Lower lobe of right lung (tissue), 2 donors: ENCODE results near the gene TP53. TPM values are rescaled to one million over a fixed set of nuclear protein-coding genes. Genes with fewer than 3 reads are reported as not detected.

Experiments used
- ATAC-seq, 2 donors: fragments of 200-7000 bp; cut with Tn5 transposase; one replicate each; pipeline ENCODE4 v1.9.1; 2020 to 2022; ENCODE audit warnings: mild to moderate bottlenecking in 2 of 2, moderate library complexity in 2 of 2
- DNase-seq: peaks from one replicate; pipeline ENCODE4 v3.0.0-alpha.2; 2020
- H3K27ac ChIP-seq: fragments of 200-600 bp; one replicate; pipeline ENCODE4 v1.8.0; 2022
- H3K27me3 ChIP-seq: fragments of 200-600 bp; one replicate; pipeline ENCODE4 v1.8.0; 2022; ENCODE audit warnings: low read depth
- H3K36me3 ChIP-seq: fragments of 200-600 bp; one replicate; pipeline ENCODE4 v1.8.0; 2022; ENCODE audit warnings: mild to moderate bottlenecking
- H3K4me1 ChIP-seq: fragments of 200-600 bp; one replicate; pipeline ENCODE4 v1.8.0; 2022
- H3K4me3 ChIP-seq: fragments of 200-600 bp; one replicate; pipeline ENCODE4 v1.8.0; 2022; ENCODE audit warnings: mild to moderate bottlenecking
- H3K9me3 ChIP-seq: fragments of 200-600 bp; one replicate; pipeline ENCODE4 v1.8.0; 2022
- intact Hi-C: fragments of 100-400 bp; cut with DNase I; formaldehyde crosslinking; loops from one replicate; pipeline ENCODE4 v1.11.0; 2022
- total RNA-seq: library from RNA; stranded (reverse); fragmentation: NEBNext Ultra II Directional; extraction: Animal tissue kit (Norgen Biotek cat#: 25700); gene quantifications from one replicate; pipeline ENCODE4 v1.2.1, GENCODE V29; 2021
- TF ChIP-seq, protein P1 (sequence below): fragments of 200-600 bp; IDR thresholded peaks from one replicate; pipeline ENCODE4 v1.8.0; 2022; ENCODE audit warnings: antibody characterized with exemption, mild to moderate bottlenecking
- donor health status: DM: no; HTN: yes; CAD: no; lungs with severe emphysema.

The TP53 gene
- total RNA-seq, 1 donor from 2014 or later: 34.8 TPM

GRCh38 chr17:7709031-7709430 is 21.7 kb upstream of the TP53 start:
- peaks cover 79% of the 10 kb centered on the region for H3K27me3 ChIP-seq
- no peaks in the 10 kb centered on the region for H3K36me3 ChIP-seq
- intact Hi-C loops: no loop called here
- no peaks in the 10 kb centered on the region for H3K9me3 ChIP-seq
- peaks cover 12% of the 10 kb centered on the region for H3K4me1 ChIP-seq
- H3K27ac ChIP-seq: no peak overlapping the region
- no peak for DNase-seq
- H3K4me3 ChIP-seq: no peak overlapping the region
- TF ChIP-seq, protein P1, sequence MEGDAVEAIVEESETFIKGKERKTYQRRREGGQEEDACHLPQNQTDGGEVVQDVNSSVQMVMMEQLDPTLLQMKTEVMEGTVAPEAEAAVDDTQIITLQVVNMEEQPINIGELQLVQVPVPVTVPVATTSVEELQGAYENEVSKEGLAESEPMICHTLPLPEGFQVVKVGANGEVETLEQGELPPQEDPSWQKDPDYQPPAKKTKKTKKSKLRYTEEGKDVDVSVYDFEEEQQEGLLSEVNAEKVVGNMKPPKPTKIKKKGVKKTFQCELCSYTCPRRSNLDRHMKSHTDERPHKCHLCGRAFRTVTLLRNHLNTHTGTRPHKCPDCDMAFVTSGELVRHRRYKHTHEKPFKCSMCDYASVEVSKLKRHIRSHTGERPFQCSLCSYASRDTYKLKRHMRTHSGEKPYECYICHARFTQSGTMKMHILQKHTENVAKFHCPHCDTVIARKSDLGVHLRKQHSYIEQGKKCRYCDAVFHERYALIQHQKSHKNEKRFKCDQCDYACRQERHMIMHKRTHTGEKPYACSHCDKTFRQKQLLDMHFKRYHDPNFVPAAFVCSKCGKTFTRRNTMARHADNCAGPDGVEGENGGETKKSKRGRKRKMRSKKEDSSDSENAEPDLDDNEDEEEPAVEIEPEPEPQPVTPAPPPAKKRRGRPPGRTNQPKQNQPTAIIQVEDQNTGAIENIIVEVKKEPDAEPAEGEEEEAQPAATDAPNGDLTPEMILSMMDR: no peak
- ATAC-seq: no peak

- Histone ChIP-seq H3K9me3 (no peaks in the 10 kb centered on the region), H3K36me3 (no peaks in the 10 kb centered on the region), H3K27ac (no peak overlapping the region), H3K4me1 (peaks cover 12% of the 10 kb centered on the region), H3K4me3 (no peak overlapping the region), H3K27me3 (peaks cover 81% of the 10 kb centered on the region)
- TF ChIP-seq, protein P1: no peak
- intact Hi-C loops: no loop called here
- ATAC-seq (no peak), DNase-seq (no peak)
Observed at GRCh38 chr17:7707858-7708750, 20.8 kb upstream of the TP53 start.

- intact Hi-C loops: no loop called here
- H3K27me3 ChIP-seq: peaks cover 76% of the 10 kb centered on the region
- ATAC-seq (no peak), DNase-seq (no peak)
- peaks cover 12% of the 10 kb centered on the region for H3K4me1 ChIP-seq
- TF ChIP-seq, protein P1: no peak
- H3K36me3 ChIP-seq: peaks cover 6% of the 10 kb centered on the region
- H3K27ac ChIP-seq: no peak overlapping the region
- H3K9me3 ChIP-seq: no peaks in the 10 kb centered on the region
- no peak overlapping the region for H3K4me3 ChIP-seq
Observed at GRCh38 chr17:7707446-7707845, 20.2 kb upstream of the TP53 start.

DNA sequence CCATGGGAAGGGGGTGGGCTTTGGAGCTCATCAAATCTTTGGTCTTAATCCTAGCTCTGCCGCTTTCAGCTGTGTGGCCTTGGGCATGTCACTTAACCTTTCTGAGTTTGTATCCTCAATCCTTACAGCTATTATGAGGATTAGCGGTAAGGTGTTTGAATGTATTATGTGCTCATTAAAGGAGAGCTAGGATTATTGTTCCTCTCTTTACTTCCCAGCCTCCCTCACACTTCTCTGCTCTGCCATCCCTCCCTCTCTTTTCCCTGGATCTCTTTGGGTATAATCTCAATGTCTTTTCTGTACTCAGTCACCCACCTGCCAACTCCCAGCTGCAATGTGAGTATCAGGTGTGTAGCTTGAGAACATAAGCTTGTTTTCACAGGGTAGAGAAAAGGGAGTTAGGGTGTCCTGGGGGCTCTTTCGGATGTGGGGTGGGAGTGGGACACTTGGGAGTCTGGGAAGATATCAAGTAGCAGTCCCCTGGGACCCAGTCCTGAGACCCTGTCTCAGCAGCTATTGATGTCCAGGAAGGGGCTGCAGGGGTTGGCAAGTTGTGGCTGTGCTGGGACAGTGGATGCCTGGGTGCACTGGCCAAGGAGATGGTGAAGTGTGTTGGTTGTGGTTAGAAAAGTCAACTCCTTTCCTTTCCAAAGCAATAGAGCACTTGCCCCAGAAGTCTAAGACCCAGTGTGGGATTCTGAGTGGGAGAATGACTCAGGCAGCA is 19.5 kb upstream of the TP53 start:
- ATAC-seq: no peak
- no peak overlapping the region for H3K27ac ChIP-seq
- H3K27me3 ChIP-seq: peaks cover 69% of the 10 kb centered on the region
- intact Hi-C loops: no loop called here
- no peak overlapping the region for H3K4me3 ChIP-seq
- H3K9me3 ChIP-seq: no peaks in the 10 kb centered on the region
- no peak for DNase-seq
- TF ChIP-seq, protein P1: no peak
- peaks cover 9% of the 10 kb centered on the region for H3K36me3 ChIP-seq
- peaks cover 12% of the 10 kb centered on the region for H3K4me1 ChIP-seq

GRCh38 chr17:7705269-7706255 is 18.3 kb upstream of the TP53 start:
- Histone ChIP-seq H3K36me3 (peaks cover 20% of the 10 kb centered on the region), H3K9me3 (no peaks in the 10 kb centered on the region), H3K27me3 (peaks cover 61% of the 10 kb centered on the region), H3K27ac (no peak overlapping the region), H3K4me1 (peaks cover 12% of the 10 kb centered on the region), H3K4me3 (peak overlapping the region; percentile 39)
- TF ChIP-seq, protein P1: no peak
- intact Hi-C loops: no loop called here
- DNase-seq (no peak), ATAC-seq (peak in 1 of 2 donors; percentile 4)
